CD14-positive monocyte (primary cell): ENCODE measurements around the gene PHC2. TPM values are rescaled to one million over a fixed set of nuclear protein-coding genes. Genes with fewer than 3 reads are reported as not detected.

Experiments
- DNase-seq, 3 donors: peaks; one replicate each; pipeline ENCODE4 v3.0.0-alpha.2; 2011 to 2022
- H2AFZ ChIP-seq: 2 replicates; pipeline ENCODE4 v1.6.0; 2012; ENCODE audit warnings: mild to moderate bottlenecking, low read depth, low read length, inconsistent platforms; ENCODE audit not compliant: insufficient read depth, poor library complexity, severe bottlenecking
- H3K27ac ChIP-seq, 2 donors: 1 replicate in 1 of 2; 2 replicates in 1 of 2; pipeline ENCODE4 v1.5.1; 2012 to 2013; ENCODE audit warnings: low read length in 2 of 2, control low read depth in 1 of 2, inconsistent platforms in 1 of 2, low read depth in 1 of 2, mild to moderate bottlenecking in 1 of 2
- H3K27me3 ChIP-seq, 2 donors: one replicate each; pipeline versions ENCODE4 v1.6.0 to v1.6.1; 2011 to 2013; ENCODE audit warnings: low read length in 2 of 2; ENCODE audit not compliant: control insufficient read depth in 2 of 2, insufficient read depth in 2 of 2
- H3K36me3 ChIP-seq, 2 donors: replicated peaks in 1 of 2; 1 replicate in 1 of 2; 2 replicates in 1 of 2; pipeline versions ENCODE4 v1.5.1 to v1.6.1; 2012 to 2013; ENCODE audit warnings: low read length in 2 of 2, control low read depth in 1 of 2, inconsistent platforms in 1 of 2, mild to moderate bottlenecking in 1 of 2; ENCODE audit not compliant: insufficient read depth in 2 of 2, control insufficient read depth in 1 of 2
- H3K4me1 ChIP-seq, 2 donors: 1 replicate in 1 of 2; 2 replicates in 1 of 2; pipeline versions ENCODE4 v1.5.1 to v1.6.1; 2012 to 2013; ENCODE audit warnings: low read length in 2 of 2, control low read depth in 1 of 2, inconsistent platforms in 1 of 2, mild to moderate bottlenecking in 1 of 2, moderate library complexity in 1 of 2; ENCODE audit not compliant: insufficient read depth in 2 of 2, control insufficient read depth in 1 of 2
- H3K4me2 ChIP-seq: replicated peaks from 2 replicates; pipeline ENCODE3; 2012; ENCODE audit warnings: low read length, moderate library complexity, mild to moderate bottlenecking; ENCODE audit not compliant: poor library complexity, severe bottlenecking; ENCODE audit errors: extremely low read depth
- H3K4me3 ChIP-seq, 3 experiments: fragments of 200-600 bp in 1 of 3; sonication (generic) in 1 of 3; replicated peaks in 1 of 3; 1 replicate in 2 of 3; 2 replicates in 1 of 3; pipeline ENCODE4 v1.5.1; 2011 to 2013; ENCODE audit warnings: low read length in 3 of 3, mild to moderate bottlenecking in 3 of 3, control low read depth in 2 of 3, low read depth in 2 of 3, inconsistent platforms in 1 of 3, moderate library complexity in 1 of 3
- H3K79me2 ChIP-seq: 2 replicates; pipeline ENCODE4 v1.6.0; 2012; ENCODE audit warnings: mild to moderate bottlenecking, control low read depth, inconsistent platforms, low read length, moderate library complexity; ENCODE audit not compliant: insufficient read depth
- H3K9ac ChIP-seq: 2 replicates; pipeline ENCODE4 v1.6.0; 2017; ENCODE audit warnings: low read length, mild to moderate bottlenecking; ENCODE audit not compliant: insufficient read depth, poor library complexity, severe bottlenecking
- H3K9me3 ChIP-seq, 2 donors: replicated peaks in 1 of 2; 1 replicate in 1 of 2; 2 replicates in 1 of 2; pipeline versions ENCODE4 v1.5.1 to v1.6.1; 2012 to 2013; ENCODE audit warnings: low read length in 2 of 2, control low read depth in 1 of 2; ENCODE audit not compliant: control insufficient read depth in 1 of 2, insufficient read depth in 1 of 2
- H4K20me1 ChIP-seq: 2 replicates; pipeline ENCODE4 v1.6.0; 2012; ENCODE audit warnings: mild to moderate bottlenecking, low read length, control low read depth, moderate library complexity; ENCODE audit not compliant: insufficient read depth
- H3K27ac Mint-ChIP-seq, 7 donors: one replicate each; pipeline ENCODE4 v1.8.0; 2020; ENCODE audit warnings: mild to moderate bottlenecking in 7 of 7, mixed read lengths in 7 of 7, moderate library complexity in 6 of 7, inconsistent platforms in 2 of 7
- H3K27me3 Mint-ChIP-seq, 3 donors: one replicate each; pipeline ENCODE4 v1.8.0; 2021 to 2022; ENCODE audit warnings: low read depth in 3 of 3, mild to moderate bottlenecking in 3 of 3, mixed read lengths in 3 of 3, moderate library complexity in 3 of 3, inconsistent platforms in 1 of 3
- H3K36me3 Mint-ChIP-seq, 2 donors: one replicate each; pipeline ENCODE4 v1.8.0; 2020; ENCODE audit warnings: mixed read lengths in 2 of 2, inconsistent platforms in 1 of 2, mild to moderate bottlenecking in 1 of 2
- H3K4me1 Mint-ChIP-seq: one replicate; pipeline ENCODE4 v1.8.0; 2020; ENCODE audit warnings: mild to moderate bottlenecking, mixed read lengths
- H3K4me3 Mint-ChIP-seq, 2 donors: one replicate each; pipeline ENCODE4 v1.8.0; 2020; ENCODE audit warnings: mild to moderate bottlenecking in 2 of 2, mixed read lengths in 2 of 2, moderate library complexity in 1 of 2
- H3K9me3 Mint-ChIP-seq, 7 donors: one replicate each; pipeline ENCODE4 v1.8.0; 2020 to 2022; ENCODE audit warnings: mixed read lengths in 7 of 7, mild to moderate bottlenecking in 6 of 7, moderate library complexity in 6 of 7, inconsistent platforms in 2 of 7
- CTCF ChIP-seq: fragments of 200-600 bp; IDR thresholded peaks from one replicate; pipeline ENCODE4 v1.8.0; 2022; ENCODE audit warnings: antibody characterized with exemption, mild to moderate bottlenecking
- WGBS: methylation state at CpG from one replicate; pipeline ENCODE4 v1.1.5; 2013; ENCODE audit warnings: missing lambda C conversion rate; ENCODE audit not compliant: insufficient coverage; 5-methylcytosine and 5-hydroxymethylcytosine counted together
- intact Hi-C, 2 donors: fragments of 100-400 bp; cut with micrococcal nuclease; formaldehyde crosslinking; loops; one replicate each; pipeline versions ENCODE4 v1.15.0 to v1.15.1; 2023
- polyA plus RNA-seq, 3 donors: library from polyadenylated mRNA; depleted of rRNA in 1 of 3; unstranded in 2 of 3; stranded (reverse) in 1 of 3; fragments of 300-500 nt in 2 of 3; fragments of >200 nt in 1 of 3; fragmentation: Illumina TruSeq in 2 of 3; gene quantifications; 1 replicate in 2 of 3; 2 replicates in 1 of 3; pipeline ENCODE4 v1.2.3, GENCODE V29; 2012 to 2021

The PHC2 gene
- polyA plus RNA-seq, 3 donors, result 18.9 to 85.3 (median 53.1) TPM

GRCh38 chr1:33399375-33399774, 31.5 kb downstream of the PHC2 start:
- no peak overlapping the region for H3K27ac Mint-ChIP-seq
- peaks cover 14% of the 10 kb centered on the region for H3K4me1 Mint-ChIP-seq
- Histone ChIP-seq H2AFZ (no peak overlapping the region), H3K79me2 (no peaks in the 10 kb centered on the region), H3K4me2 (no peak overlapping the region), H3K4me1 (no peaks in the 10 kb centered on the region), H3K27ac (no peak overlapping the region), H3K9ac (no peak overlapping the region), H4K20me1 (no peaks in the 10 kb centered on the region), H3K9me3 (no peaks in the 10 kb centered on the region), H3K4me3 (no peak overlapping the region), H3K27me3 (no peaks in the 10 kb centered on the region), H3K36me3 (no peaks in the 10 kb centered on the region)
- intact Hi-C loops, result no loop called here
- no peak for DNase-seq
- H3K36me3 Mint-ChIP-seq, result no peaks in the 10 kb centered on the region
- H3K9me3 Mint-ChIP-seq, result no peaks in the 10 kb centered on the region
- TF ChIP-seq CTCF, result no peak
- no peak overlapping the region for H3K4me3 Mint-ChIP-seq
- WGBS, result 100% methylated on average over 2 of the region's 3 CpGs
- H3K27me3 Mint-ChIP-seq, result no peaks in the 10 kb centered on the region

GRCh38 chr1:33397994-33398393, 32.9 kb downstream of the PHC2 start:
- Mint-ChIP-seq H3K27ac (no peak overlapping the region), H3K36me3 (no peaks in the 10 kb centered on the region), H3K27me3 (no peaks in the 10 kb centered on the region), H3K4me1 (peaks cover 17% of the 10 kb centered on the region), H3K4me3 (no peak overlapping the region), H3K9me3 (no peaks in the 10 kb centered on the region)
- Histone ChIP-seq H3K4me2 (no peak overlapping the region), H3K9ac (no peak overlapping the region), H3K36me3 (no peaks in the 10 kb centered on the region), H3K4me1 (no peaks in the 10 kb centered on the region), H4K20me1 (no peaks in the 10 kb centered on the region), H2AFZ (no peak overlapping the region), H3K4me3 (no peak overlapping the region), H3K9me3 (no peaks in the 10 kb centered on the region), H3K27me3 (no peaks in the 10 kb centered on the region), H3K79me2 (no peaks in the 10 kb centered on the region), H3K27ac (no peak overlapping the region)
- intact Hi-C loops, result no loop called here
- DNase-seq, result no peak
- TF ChIP-seq CTCF, result no peak
